ENCODE data around the gene NCOA4.
"Not testable (repeated sequence)": the region's sequence is repeated elsewhere in the genome, so short reads cannot be mapped to it uniquely, and the experiment has no call there.

NCOA4 gene

DNA sequence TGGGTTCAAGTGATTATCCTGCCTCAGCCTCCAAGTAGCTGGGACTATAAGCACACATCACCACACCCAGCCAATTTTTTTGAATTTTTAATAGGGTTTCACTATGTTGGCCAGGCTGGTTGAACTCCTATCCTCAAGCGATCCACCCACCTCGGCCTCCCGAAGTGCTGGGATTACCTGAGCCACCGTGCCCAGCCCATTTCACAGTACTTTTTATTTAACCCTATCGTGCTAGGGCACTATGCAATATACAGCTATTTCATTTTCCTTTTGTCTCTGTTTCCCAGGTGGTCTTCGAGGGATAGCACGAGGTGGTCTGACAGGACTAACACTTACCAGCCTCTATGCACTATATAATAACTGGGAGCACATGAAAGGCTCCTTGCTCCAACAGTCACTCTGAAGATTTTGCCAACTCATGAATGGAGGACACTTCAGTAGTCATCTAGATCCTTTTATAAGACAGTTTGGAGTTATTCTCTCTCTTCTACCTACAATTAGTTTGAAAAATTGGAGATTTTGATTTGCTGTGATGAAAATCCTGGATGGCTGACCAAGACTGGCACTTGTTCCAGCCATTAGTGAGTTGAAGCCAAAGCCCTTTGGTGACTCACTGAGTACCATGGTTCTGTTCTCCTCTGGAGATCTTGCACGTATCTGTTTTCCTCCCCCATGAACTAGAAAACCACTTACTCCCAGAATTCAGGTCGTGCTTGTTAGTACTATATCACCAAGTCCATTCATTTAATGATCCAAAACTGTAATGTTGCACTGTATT is 27.3 kb downstream of the NCOA4 start:
- ChIA-PET POLR2A (interaction anchor here (1.6 kb wide), 1 partner anchor 21 kb away, joined by 5 read pairs; no protein-coding TSS in a partner anchor), CTCF (no interaction called here)
- Histone ChIP-seq H3K4me1 (ENCODE audit: control insufficient read depth, insufficient read depth, low read length) (no peaks in the 10 kb centered on the region), H3K4me3 (ENCODE audit: low read depth, low read length) (no peak overlapping the region), H3K9me3 (ENCODE audit: control insufficient read depth, insufficient read depth, low read depth, low read length) (no peaks in the 10 kb centered on the region), H3K36me3 (ENCODE audit: control insufficient read depth in 2 of 2, insufficient read depth in 1 of 2, low read length in 2 of 2) (peaks cover 42 to 92% of the 10 kb centered on the region in 2 experiments), H3K27ac (ENCODE audit: extremely low read depth, low read depth, low read length) (no peak overlapping the region)
- TF ChIP-seq, protein P1, sequence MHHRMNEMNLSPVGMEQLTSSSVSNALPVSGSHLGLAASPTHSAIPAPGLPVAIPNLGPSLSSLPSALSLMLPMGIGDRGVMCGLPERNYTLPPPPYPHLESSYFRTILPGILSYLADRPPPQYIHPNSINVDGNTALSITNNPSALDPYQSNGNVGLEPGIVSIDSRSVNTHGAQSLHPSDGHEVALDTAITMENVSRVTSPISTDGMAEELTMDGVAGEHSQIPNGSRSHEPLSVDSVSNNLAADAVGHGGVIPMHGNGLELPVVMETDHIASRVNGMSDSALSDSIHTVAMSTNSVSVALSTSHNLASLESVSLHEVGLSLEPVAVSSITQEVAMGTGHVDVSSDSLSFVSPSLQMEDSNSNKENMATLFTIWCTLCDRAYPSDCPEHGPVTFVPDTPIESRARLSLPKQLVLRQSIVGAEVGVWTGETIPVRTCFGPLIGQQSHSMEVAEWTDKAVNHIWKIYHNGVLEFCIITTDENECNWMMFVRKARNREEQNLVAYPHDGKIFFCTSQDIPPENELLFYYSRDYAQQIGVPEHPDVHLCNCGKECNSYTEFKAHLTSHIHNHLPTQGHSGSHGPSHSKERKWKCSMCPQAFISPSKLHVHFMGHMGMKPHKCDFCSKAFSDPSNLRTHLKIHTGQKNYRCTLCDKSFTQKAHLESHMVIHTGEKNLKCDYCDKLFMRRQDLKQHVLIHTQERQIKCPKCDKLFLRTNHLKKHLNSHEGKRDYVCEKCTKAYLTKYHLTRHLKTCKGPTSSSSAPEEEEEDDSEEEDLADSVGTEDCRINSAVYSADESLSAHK (tag by site-specific recombination; IDR thresholded peaks at IDR 0.05) = no peak
- no peak for TF ChIP-seq ZIC2 (tag by site-specific recombination; IDR thresholded peaks at IDR 0.05)
- TF ChIP-seq, protein P2, sequence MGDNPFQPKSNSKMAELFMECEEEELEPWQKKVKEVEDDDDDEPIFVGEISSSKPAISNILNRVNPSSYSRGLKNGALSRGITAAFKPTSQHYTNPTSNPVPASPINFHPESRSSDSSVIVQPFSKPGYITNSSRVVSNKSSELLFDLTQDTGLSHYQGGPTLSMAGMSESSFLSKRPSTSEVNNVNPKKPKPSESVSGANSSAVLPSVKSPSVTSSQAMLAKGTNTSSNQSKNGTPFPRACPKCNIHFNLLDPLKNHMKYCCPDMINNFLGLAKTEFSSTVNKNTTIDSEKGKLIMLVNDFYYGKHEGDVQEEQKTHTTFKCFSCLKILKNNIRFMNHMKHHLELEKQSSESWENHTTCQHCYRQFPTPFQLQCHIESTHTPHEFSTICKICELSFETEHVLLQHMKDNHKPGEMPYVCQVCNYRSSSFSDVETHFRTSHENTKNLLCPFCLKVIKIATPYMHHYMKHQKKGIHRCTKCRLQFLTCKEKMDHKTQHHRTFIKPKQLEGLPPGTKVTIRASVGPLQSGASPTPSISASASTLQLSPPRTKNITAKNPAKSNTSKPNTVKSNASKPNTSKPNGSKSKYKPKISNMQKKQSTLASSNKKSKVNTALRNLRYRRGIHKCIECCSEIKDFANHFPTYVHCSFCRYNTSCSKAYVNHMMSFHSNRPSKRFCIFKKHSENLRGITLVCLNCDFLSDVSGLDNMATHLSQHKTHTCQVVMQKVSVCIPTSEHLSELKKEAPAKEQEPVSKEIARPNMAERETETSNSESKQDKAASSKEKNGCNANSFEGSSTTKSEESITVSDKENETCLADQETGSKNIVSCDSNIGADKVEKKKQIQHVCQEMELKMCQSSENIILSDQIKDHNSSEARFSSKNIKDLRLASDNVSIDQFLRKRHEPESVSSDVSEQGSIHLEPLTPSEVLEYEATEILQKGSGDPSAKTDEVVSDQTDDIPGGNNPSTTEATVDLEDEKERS (tag by site-specific recombination; IDR thresholded peaks at IDR 0.05) = no peak
- no peak for TF ChIP-seq ZNF10 (tag by site-specific recombination; IDR thresholded peaks at IDR 0.05)
- TF ChIP-seq ZNF335 (tag by site-specific recombination; conservative IDR thresholded peaks at IDR 0.05) = no peak
- no peak for TF ChIP-seq ZNF292 (tag by site-specific recombination; IDR thresholded peaks at IDR 0.05; ENCODE audit: borderline replicate concordance, low read depth)
- no peak for TF ChIP-seq ZNF391 (tag by site-specific recombination; IDR thresholded peaks at IDR 0.05; ENCODE audit: borderline replicate concordance, low read depth)
- no peak for TF ChIP-seq TRIM28 (IDR thresholded peaks at IDR 0.05; ENCODE audit: borderline replicate concordance, low read length)

DNA sequence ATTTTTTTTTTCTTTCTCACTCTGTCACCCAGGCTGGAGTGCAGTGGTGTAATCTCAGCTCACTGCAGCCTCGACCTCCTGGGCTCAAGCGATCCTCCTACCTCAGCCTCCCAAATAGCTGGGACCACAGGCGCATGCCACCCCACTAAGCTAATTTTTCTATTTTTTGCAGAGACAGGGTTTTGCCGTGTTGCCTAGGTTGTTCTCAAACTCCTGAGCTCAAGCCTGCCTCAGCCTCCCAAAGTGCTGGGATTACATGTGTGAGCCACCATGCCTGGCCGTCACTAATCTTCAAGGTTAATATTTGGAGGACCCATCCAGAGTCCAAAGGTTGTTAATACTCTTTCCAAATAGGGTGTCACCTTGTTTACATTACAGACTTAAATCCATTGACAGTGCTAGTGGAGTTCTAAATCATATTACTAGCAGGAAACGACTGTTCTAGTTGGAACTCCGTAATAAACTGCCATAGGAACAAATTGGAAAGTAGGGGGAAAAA is 28.2 kb downstream of the NCOA4 start:
- peaks cover 43 to 92% of the 10 kb centered on the region in 2 experiments for H3K36me3 ChIP-seq (ENCODE audit: control insufficient read depth in 2 of 2, insufficient read depth in 1 of 2, low read length in 2 of 2)
- not testable (repeated sequence) for H3K4me3 ChIP-seq (ENCODE audit: low read depth, low read length); H3K27ac ChIP-seq (ENCODE audit: extremely low read depth, low read depth, low read length); H3K9me3 ChIP-seq (ENCODE audit: control insufficient read depth, insufficient read depth, low read depth, low read length); H3K4me1 ChIP-seq (ENCODE audit: control insufficient read depth, insufficient read depth, low read length)
- ChIA-PET CTCF (interaction anchor here (0.6 to 1.4 kb wide), 2 partner anchors 21 to 675 kb away, joined by 3 to 5 read pairs; no protein-coding TSS in a partner anchor), POLR2A (interaction anchor here (1.6 kb wide), 1 partner anchor 21 kb away, joined by 5 read pairs; no protein-coding TSS in a partner anchor)

DNA sequence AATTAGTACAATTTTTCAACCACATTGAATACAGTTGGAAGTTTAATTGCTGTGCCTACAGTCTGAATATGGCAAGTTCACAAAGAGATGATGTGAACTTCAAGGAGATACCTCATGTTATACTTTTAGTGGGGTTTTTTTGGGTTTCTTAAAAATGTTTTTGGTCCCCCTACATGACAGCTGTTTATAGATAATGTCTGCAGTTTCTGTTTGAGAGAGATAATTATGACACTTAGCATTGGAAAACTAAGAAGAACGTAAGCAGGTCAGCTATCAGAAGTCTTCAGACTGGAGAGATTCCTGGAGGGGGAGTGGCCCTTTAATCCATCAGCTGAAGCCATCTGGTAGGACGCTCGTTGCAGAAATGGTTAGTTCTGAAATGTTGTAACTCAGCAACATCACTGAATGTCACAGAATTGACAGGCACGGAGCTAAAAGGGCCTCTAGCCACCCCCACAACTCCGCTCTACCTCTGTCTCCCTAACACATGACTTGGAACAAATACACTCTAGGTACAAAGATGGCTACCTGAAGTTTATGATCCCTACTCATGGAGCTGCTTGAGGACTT is 29.2 kb downstream of the NCOA4 start:
- H3K36me3 ChIP-seq (ENCODE audit: control insufficient read depth in 2 of 2, insufficient read depth in 1 of 2, low read length in 2 of 2) = peaks cover 43 to 83% of the 10 kb centered on the region in 2 experiments
- CTCF ChIA-PET = interaction anchor here (0.6 to 1.4 kb wide), 3 partner anchors 22 to 674 kb away, joined by 3 to 5 read pairs (median 5); no protein-coding TSS in a partner anchor
- no peaks in the 10 kb centered on the region for H3K9me3 ChIP-seq (ENCODE audit: control insufficient read depth, insufficient read depth, low read depth, low read length)
- POLR2A ChIA-PET = interaction anchor here (1.6 kb wide), 1 partner anchor 22 kb away, joined by 5 read pairs; no protein-coding TSS in a partner anchor
- no peaks in the 10 kb centered on the region for H3K4me1 ChIP-seq (ENCODE audit: control insufficient read depth, insufficient read depth, low read length)
- H3K27ac ChIP-seq (ENCODE audit: extremely low read depth, low read depth, low read length) = no peak overlapping the region
- H3K4me3 ChIP-seq (ENCODE audit: low read depth, low read length) = no peak overlapping the region
- no peak for TF ChIP-seq SALL2 (tag by site-specific recombination; IDR thresholded peaks at IDR 0.05; ENCODE audit: borderline replicate concordance)
- no peak for TF ChIP-seq YY1 (tag by site-specific recombination; IDR thresholded peaks at IDR 0.05)
- no peak for TF ChIP-seq ZNF791 (tag by site-specific recombination; IDR thresholded peaks at IDR 0.05)
- no peak for TF ChIP-seq ZNF114 (tag by site-specific recombination; IDR thresholded peaks at IDR 0.05)
- TF ChIP-seq ZNF529 (tag by site-specific recombination; IDR thresholded peaks at IDR 0.05; ENCODE audit: insufficient replicate concordance) = no peak
- TF ChIP-seq, protein P3, sequence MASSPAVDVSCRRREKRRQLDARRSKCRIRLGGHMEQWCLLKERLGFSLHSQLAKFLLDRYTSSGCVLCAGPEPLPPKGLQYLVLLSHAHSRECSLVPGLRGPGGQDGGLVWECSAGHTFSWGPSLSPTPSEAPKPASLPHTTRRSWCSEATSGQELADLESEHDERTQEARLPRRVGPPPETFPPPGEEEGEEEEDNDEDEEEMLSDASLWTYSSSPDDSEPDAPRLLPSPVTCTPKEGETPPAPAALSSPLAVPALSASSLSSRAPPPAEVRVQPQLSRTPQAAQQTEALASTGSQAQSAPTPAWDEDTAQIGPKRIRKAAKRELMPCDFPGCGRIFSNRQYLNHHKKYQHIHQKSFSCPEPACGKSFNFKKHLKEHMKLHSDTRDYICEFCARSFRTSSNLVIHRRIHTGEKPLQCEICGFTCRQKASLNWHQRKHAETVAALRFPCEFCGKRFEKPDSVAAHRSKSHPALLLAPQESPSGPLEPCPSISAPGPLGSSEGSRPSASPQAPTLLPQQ (tag by site-specific recombination; IDR thresholded peaks at IDR 0.05) = no peak
- no peak for TF ChIP-seq ZNF558 (tag by site-specific recombination; IDR thresholded peaks at IDR 0.05)
- TF ChIP-seq ZNF660 (tag by site-specific recombination; IDR thresholded peaks at IDR 0.05) = no peak
- TF ChIP-seq ZIC2 (tag by site-specific recombination; IDR thresholded peaks at IDR 0.05) = no peak
- no peak for TF ChIP-seq ZFP37 (tag by site-specific recombination; IDR thresholded peaks at IDR 0.05)
- no peak for TF ChIP-seq GLI2 (tag by site-specific recombination; IDR thresholded peaks at IDR 0.05; ENCODE audit: borderline replicate concordance, low read depth)
- no peak for TF ChIP-seq ZNF830 (tag by site-specific recombination; IDR thresholded peaks at IDR 0.05; ENCODE audit: low read depth)
- no peak for TF ChIP-seq ZNF311 (tag by site-specific recombination; IDR thresholded peaks at IDR 0.05; ENCODE audit: borderline replicate concordance)
- no peak for TF ChIP-seq ZBTB1 (tag by site-specific recombination; IDR thresholded peaks at IDR 0.05)
- no peak for TF ChIP-seq ZNF214 (tag by site-specific recombination; IDR thresholded peaks at IDR 0.05; ENCODE audit: borderline replicate concordance)
